Upper lobe of left lung (tissue), 4 donors: ENCODE data around the gene PMAIP1.

Source experiments
- CTCF ChIP-seq, 6 experiments: fragments of 450-650 bp in 4 of 6; fragments of 200-600 bp in 2 of 6; sonication (generic) in 2 of 6; IDR thresholded peaks; one replicate each; pipeline ENCODE4 v1.5.1; 2016 to 2019; ENCODE audit warnings: antibody characterized with exemption in 6 of 6
- EP300 ChIP-seq, 4 donors: sonication (generic); formaldehyde crosslinking; IDR thresholded peaks; one replicate each; pipeline ENCODE4 v1.5.1; 2017; ENCODE audit warnings: antibody characterized with exemption in 4 of 4, control low read depth in 2 of 4
- POLR2A ChIP-seq, 4 donors: fragments of 450-650 bp; IDR thresholded peaks; one replicate each; pipeline ENCODE4 v1.5.1; 2016 to 2017; ENCODE audit warnings: antibody characterized with exemption in 4 of 4, mild to moderate bottlenecking in 2 of 4

- TF ChIP-seq CTCF (IDR thresholded peaks at IDR 0.05) (no peak), EP300 (IDR thresholded peaks at IDR 0.05) (no peak), POLR2A (IDR thresholded peaks at IDR 0.05) (no peak)
Measured at GRCh38 chr18:59926131-59926530, 26.3 kb downstream of the PMAIP1 start.
